HEK293 (cell line): ENCODE results near the gene SLC47A2.

Source experiments
- CTCF ChIA-PET: fragments of 350-600 bp; formaldehyde crosslinking; extraction: SDS; loops from one replicate; lab custom pipeline; 2021; ENCODE audit warnings: antibody characterized with exemption; lab: Yijun Ruan, JAX
- POLR2A ChIA-PET: fragments of 300-600 bp; formaldehyde crosslinking; extraction: SDS; loops from one replicate; lab custom pipeline; 2020; ENCODE audit warnings: antibody characterized with exemption, inconsistent platforms; lab: Yijun Ruan, JAX
- H3K27ac ChIP-seq: fragments of 200-500 bp; sonication (Bioruptor generic); 2 replicates; pipeline ENCODE4 v1.5.1; 2014; ENCODE audit warnings: low read depth, low read length, control low read depth, inconsistent platforms; ENCODE audit errors: extremely low read depth
- H3K36me3 ChIP-seq, 2 experiments: fragments of 200-500 bp in 1 of 2; sonication (Bioruptor generic) in 1 of 2; 1 replicate in 1 of 2; 2 replicates in 1 of 2; pipeline ENCODE4 v1.5.1; 2014 to 2017; ENCODE audit warnings: inconsistent platforms in 2 of 2, low read length in 2 of 2; ENCODE audit not compliant: control insufficient read depth in 2 of 2, insufficient read depth in 1 of 2
- H3K4me1 ChIP-seq: fragments of 200-500 bp; sonication (Bioruptor generic); 2 replicates; pipeline ENCODE4 v1.5.1; 2014; ENCODE audit warnings: mild to moderate bottlenecking, low read length, inconsistent platforms; ENCODE audit not compliant: control insufficient read depth, insufficient read depth
- H3K4me3 ChIP-seq: 2 replicates; pipeline ENCODE4 v1.5.1; 2011; ENCODE audit warnings: low read depth, mild to moderate bottlenecking, control low read depth, low read length, moderate library complexity
- H3K9me3 ChIP-seq: fragments of 200-500 bp; sonication (Bioruptor generic); 2 replicates; pipeline ENCODE4 v1.5.1; 2014; ENCODE audit warnings: low read depth, low read length, inconsistent platforms; ENCODE audit not compliant: control insufficient read depth, insufficient read depth
- EGR2 ChIP-seq: fragments of 450-650 bp; formaldehyde crosslinking; IDR thresholded peaks from 2 replicates; pipeline ENCODE4 v1.5.1; 2016; ENCODE audit warnings: low read depth, missing biosample characterization, missing genetic modification characterization
- GLIS1 ChIP-seq: fragments of 450-650 bp; formaldehyde crosslinking; IDR thresholded peaks from 2 replicates; pipeline ENCODE4 v1.5.1; 2016; ENCODE audit warnings: missing biosample characterization, missing genetic modification characterization
- RBAK ChIP-seq: fragments of 450-650 bp; formaldehyde crosslinking; IDR thresholded peaks from 2 replicates; pipeline ENCODE4 v1.5.1; 2016; ENCODE audit warnings: missing biosample characterization, missing genetic modification characterization
- ZFP37 ChIP-seq: fragments of 450-650 bp; formaldehyde crosslinking; IDR thresholded peaks from 2 replicates; pipeline ENCODE4 v1.5.1; 2016; ENCODE audit warnings: missing biosample characterization, missing genetic modification characterization
- ZNF16 ChIP-seq: fragments of 450-650 bp; formaldehyde crosslinking; IDR thresholded peaks from 2 replicates; pipeline ENCODE4 v1.5.1; 2016; ENCODE audit warnings: low read depth, missing biosample characterization, missing genetic modification characterization
- ZNF24 ChIP-seq: fragments of 450-650 bp; formaldehyde crosslinking; IDR thresholded peaks from 2 replicates; pipeline ENCODE4 v1.5.1; 2016; ENCODE audit warnings: missing biosample characterization, missing genetic modification characterization
- ZNF37A ChIP-seq: fragments of 450-650 bp; IDR thresholded peaks from 2 replicates; pipeline ENCODE4 v1.5.1; 2018; ENCODE audit warnings: missing biosample characterization, missing genetic modification characterization
- ZNF473 ChIP-seq: fragments of 450-650 bp; formaldehyde crosslinking; IDR thresholded peaks from 2 replicates; pipeline ENCODE4 v1.5.1; 2017; ENCODE audit warnings: missing biosample characterization, missing genetic modification characterization
- ZNF548 ChIP-seq: fragments of 450-650 bp; formaldehyde crosslinking; IDR thresholded peaks from 2 replicates; pipeline ENCODE4 v1.5.1; 2016; ENCODE audit warnings: missing biosample characterization, missing genetic modification characterization
- ZNF549 ChIP-seq: fragments of 450-650 bp; IDR thresholded peaks from 2 replicates; pipeline ENCODE4 v1.5.1; 2018; ENCODE audit warnings: missing biosample characterization, missing genetic modification characterization, mild to moderate bottlenecking, inconsistent platforms, moderate library complexity
- ZNF571 ChIP-seq: fragments of 450-650 bp; formaldehyde crosslinking; IDR thresholded peaks from 2 replicates; pipeline ENCODE4 v1.5.0; 2017; ENCODE audit warnings: missing biosample characterization, missing genetic modification characterization
- ZNF585B ChIP-seq: fragments of 450-650 bp; formaldehyde crosslinking; IDR thresholded peaks from 2 replicates; pipeline ENCODE4 v1.5.1; 2016; ENCODE audit warnings: missing biosample characterization, missing genetic modification characterization
- ZNF654 ChIP-seq: fragments of 450-650 bp; formaldehyde crosslinking; IDR thresholded peaks from 2 replicates; pipeline ENCODE4 v1.5.1; 2016; ENCODE audit warnings: low read depth, missing biosample characterization, missing genetic modification characterization
- ZNF747 ChIP-seq: fragments of 450-650 bp; formaldehyde crosslinking; IDR thresholded peaks from 2 replicates; pipeline ENCODE4 v1.5.1; 2016; ENCODE audit warnings: missing biosample characterization, missing genetic modification characterization
- ZSCAN30 ChIP-seq: fragments of 450-650 bp; IDR thresholded peaks from 2 replicates; pipeline ENCODE4 v1.5.1; 2018; ENCODE audit warnings: missing biosample characterization, mild to moderate bottlenecking, missing genetic modification characterization, moderate library complexity
- TF ChIP-seq, protein P1 (sequence below): sonication (generic); formaldehyde crosslinking; IDR thresholded peaks from 2 replicates; pipeline ENCODE4 v1.8.1; 2022; ENCODE audit warnings: mild to moderate bottlenecking, moderate library complexity, missing genetic modification reagents
- TF ChIP-seq, protein P2 (sequence below): fragments of 450-650 bp; formaldehyde crosslinking; IDR thresholded peaks from 2 replicates; pipeline ENCODE4 v1.5.1; 2016; ENCODE audit warnings: missing biosample characterization, missing genetic modification characterization
- TF ChIP-seq, protein P3 (sequence below): fragments of 450-650 bp; formaldehyde crosslinking; IDR thresholded peaks from 2 replicates; pipeline ENCODE4 v1.5.1; 2016; ENCODE audit warnings: missing biosample characterization, missing genetic modification characterization, borderline replicate concordance
- TF ChIP-seq, protein P4 (sequence below): fragments of 450-650 bp; formaldehyde crosslinking; IDR thresholded peaks from 2 replicates; pipeline ENCODE4; 2016; ENCODE audit warnings: missing biosample characterization, missing genetic modification characterization

Gene SLC47A2

DNA sequence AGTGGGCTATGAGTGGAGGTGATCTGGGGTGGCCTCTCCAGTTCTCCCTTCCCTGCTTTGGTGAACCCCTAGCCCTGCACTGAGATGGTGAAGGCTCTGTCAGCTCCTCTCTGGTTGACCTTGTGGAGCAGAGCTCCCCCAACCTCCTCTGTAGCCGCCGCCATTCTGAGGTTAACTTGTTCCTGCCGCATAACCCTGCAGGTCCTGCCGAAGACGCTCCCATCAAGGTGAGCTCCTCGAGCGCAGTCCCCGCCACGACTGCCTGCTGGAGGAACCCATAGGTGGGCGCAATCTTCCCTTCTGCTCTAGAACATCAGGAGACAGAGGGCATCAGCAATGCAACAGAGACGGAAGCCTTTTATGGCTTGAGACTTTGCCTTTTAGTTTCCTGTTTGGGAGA, 15.2 kb upstream of the SLC47A2 start:
- H3K4me1 ChIP-seq = 0 out of 2 replicates have a peak, but pooled peaks cover 2% of the 10 kb centered on the region
- H3K27ac ChIP-seq = no peak overlapping the region
- no peak for TF ChIP-seq ZSCAN30 (tag by site-specific recombination)
- H3K4me3 ChIP-seq = no peak overlapping the region
- ChIA-PET POLR2A (interaction anchor here (1.5 kb wide), 1 partner anchor 83 kb away, joined by 4 read pairs; the partner anchor contains the start of gene ALDH3A2), CTCF (interaction anchor here (0.9 to 1.8 kb wide), 3 partner anchors 13 to 35 kb away, joined by 3 to 6 read pairs (median 6); no protein-coding TSS in a partner anchor)
- H3K36me3 ChIP-seq = no peaks in the 10 kb centered on the region
- no peaks in the 10 kb centered on the region for H3K9me3 ChIP-seq

DNA sequence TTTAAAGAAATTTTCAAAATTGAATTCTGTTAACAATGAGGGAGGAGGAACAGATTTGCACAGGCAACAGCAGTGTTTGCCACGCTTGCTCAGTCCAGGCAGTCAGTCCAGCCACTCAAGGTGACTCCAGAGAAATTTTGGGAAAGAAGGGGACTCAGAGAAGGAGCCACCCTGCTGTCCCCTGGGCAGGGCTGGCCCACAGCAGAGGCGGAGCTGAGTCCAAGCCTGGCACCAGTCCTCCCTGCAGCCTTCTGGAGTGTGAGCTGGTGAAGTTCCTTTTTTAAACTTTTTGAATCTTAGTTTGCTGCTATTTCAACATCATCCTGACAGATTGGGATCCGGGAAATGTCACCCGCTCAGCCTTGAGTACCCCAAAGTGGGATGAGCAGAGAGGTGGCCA, 14.5 kb upstream of the SLC47A2 start:
- TF ChIP-seq ZNF571 (tag by site-specific recombination) (no peak), ZNF585B (no peak), ZNF654 (tag by site-specific recombination) (no peak), ZNF16 (tag by site-specific recombination) (no peak), ZNF473 (tag by site-specific recombination) (no peak), ZNF549 (no peak), ZNF548 (no peak), ZNF37A (tag by site-specific recombination) (no peak), RBAK (tag by site-specific recombination) (no peak), ZFP37 (tag by site-specific recombination) (no peak), EGR2 (tag by site-specific recombination) (no peak)
- TF ChIP-seq, protein P1, sequence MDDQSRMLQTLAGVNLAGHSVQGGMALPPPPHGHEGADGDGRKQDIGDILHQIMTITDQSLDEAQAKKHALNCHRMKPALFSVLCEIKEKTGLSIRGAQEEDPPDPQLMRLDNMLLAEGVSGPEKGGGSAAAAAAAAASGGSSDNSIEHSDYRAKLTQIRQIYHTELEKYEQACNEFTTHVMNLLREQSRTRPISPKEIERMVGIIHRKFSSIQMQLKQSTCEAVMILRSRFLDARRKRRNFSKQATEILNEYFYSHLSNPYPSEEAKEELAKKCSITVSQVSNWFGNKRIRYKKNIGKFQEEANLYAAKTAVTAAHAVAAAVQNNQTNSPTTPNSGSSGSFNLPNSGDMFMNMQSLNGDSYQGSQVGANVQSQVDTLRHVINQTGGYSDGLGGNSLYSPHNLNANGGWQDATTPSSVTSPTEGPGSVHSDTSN (CRISPR knock-in tag) = no peak
- TF ChIP-seq, protein P2, sequence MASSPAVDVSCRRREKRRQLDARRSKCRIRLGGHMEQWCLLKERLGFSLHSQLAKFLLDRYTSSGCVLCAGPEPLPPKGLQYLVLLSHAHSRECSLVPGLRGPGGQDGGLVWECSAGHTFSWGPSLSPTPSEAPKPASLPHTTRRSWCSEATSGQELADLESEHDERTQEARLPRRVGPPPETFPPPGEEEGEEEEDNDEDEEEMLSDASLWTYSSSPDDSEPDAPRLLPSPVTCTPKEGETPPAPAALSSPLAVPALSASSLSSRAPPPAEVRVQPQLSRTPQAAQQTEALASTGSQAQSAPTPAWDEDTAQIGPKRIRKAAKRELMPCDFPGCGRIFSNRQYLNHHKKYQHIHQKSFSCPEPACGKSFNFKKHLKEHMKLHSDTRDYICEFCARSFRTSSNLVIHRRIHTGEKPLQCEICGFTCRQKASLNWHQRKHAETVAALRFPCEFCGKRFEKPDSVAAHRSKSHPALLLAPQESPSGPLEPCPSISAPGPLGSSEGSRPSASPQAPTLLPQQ (tag by site-specific recombination) = no peak
- no peak overlapping the region for H3K27ac ChIP-seq
- H3K4me1 ChIP-seq = 0 out of 2 replicates have a peak, but pooled peaks cover 2% of the 10 kb centered on the region
- H3K9me3 ChIP-seq = no peaks in the 10 kb centered on the region
- H3K4me3 ChIP-seq = no peak overlapping the region
- ChIA-PET CTCF (interaction anchor here (0.9 to 1.8 kb wide), 3 partner anchors 14 to 36 kb away, joined by 3 to 6 read pairs (median 6); no protein-coding TSS in a partner anchor), POLR2A (interaction anchor here (1.5 kb wide), 1 partner anchor 83 kb away, joined by 4 read pairs; the partner anchor contains the start of gene ALDH3A2)
- H3K36me3 ChIP-seq = no peaks in the 10 kb centered on the region

DNA sequence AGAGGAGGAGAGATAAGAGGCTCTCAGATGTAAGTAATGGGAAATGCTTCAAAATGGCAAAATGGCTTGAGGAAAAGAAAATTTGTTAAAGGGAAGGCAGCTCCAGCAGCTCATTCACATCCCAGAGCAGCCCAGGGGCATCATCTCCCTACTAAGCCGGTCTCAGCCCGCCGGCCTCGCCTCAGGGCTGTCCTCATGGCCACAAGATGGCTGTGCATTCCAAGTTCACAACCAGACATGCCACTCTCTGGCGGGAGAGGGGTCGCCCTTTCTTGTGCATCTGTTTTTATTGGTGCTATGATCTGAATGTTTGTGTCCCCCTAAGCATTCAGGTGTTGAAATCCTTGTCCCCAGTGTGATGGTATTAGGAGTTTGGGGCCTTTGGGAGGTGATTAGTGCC, 13.5 kb upstream of the SLC47A2 start:
- H3K4me3 ChIP-seq = no peak overlapping the region
- H3K36me3 ChIP-seq = no peaks in the 10 kb centered on the region
- 0 out of 2 replicates have a peak, but pooled peaks cover 2% of the 10 kb centered on the region for H3K4me1 ChIP-seq
- ChIA-PET POLR2A (interaction anchor here (4.1 kb wide), 1 partner anchor 82 kb away, joined by 25 read pairs; the partner anchor contains the start of gene ALDH3A2), CTCF (interaction anchor here (0.6 kb wide), 1 partner anchor 13 kb away, joined by 3 read pairs; the partner anchor contains the start of gene SLC47A2)
- no peak overlapping the region for H3K27ac ChIP-seq
- H3K9me3 ChIP-seq = no peaks in the 10 kb centered on the region
- TF ChIP-seq ZNF548 = no peak
- TF ChIP-seq GLIS1 (tag by site-specific recombination) = no peak
- TF ChIP-seq, protein P3, sequence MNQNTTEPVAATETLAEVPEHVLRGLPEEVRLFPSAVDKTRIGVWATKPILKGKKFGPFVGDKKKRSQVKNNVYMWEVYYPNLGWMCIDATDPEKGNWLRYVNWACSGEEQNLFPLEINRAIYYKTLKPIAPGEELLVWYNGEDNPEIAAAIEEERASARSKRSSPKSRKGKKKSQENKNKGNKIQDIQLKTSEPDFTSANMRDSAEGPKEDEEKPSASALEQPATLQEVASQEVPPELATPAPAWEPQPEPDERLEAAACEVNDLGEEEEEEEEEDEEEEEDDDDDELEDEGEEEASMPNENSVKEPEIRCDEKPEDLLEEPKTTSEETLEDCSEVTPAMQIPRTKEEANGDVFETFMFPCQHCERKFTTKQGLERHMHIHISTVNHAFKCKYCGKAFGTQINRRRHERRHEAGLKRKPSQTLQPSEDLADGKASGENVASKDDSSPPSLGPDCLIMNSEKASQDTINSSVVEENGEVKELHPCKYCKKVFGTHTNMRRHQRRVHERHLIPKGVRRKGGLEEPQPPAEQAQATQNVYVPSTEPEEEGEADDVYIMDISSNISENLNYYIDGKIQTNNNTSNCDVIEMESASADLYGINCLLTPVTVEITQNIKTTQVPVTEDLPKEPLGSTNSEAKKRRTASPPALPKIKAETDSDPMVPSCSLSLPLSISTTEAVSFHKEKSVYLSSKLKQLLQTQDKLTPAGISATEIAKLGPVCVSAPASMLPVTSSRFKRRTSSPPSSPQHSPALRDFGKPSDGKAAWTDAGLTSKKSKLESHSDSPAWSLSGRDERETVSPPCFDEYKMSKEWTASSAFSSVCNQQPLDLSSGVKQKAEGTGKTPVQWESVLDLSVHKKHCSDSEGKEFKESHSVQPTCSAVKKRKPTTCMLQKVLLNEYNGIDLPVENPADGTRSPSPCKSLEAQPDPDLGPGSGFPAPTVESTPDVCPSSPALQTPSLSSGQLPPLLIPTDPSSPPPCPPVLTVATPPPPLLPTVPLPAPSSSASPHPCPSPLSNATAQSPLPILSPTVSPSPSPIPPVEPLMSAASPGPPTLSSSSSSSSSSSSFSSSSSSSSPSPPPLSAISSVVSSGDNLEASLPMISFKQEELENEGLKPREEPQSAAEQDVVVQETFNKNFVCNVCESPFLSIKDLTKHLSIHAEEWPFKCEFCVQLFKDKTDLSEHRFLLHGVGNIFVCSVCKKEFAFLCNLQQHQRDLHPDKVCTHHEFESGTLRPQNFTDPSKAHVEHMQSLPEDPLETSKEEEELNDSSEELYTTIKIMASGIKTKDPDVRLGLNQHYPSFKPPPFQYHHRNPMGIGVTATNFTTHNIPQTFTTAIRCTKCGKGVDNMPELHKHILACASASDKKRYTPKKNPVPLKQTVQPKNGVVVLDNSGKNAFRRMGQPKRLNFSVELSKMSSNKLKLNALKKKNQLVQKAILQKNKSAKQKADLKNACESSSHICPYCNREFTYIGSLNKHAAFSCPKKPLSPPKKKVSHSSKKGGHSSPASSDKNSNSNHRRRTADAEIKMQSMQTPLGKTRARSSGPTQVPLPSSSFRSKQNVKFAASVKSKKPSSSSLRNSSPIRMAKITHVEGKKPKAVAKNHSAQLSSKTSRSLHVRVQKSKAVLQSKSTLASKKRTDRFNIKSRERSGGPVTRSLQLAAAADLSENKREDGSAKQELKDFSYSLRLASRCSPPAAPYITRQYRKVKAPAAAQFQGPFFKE (tag by site-specific recombination) = no peak
- TF ChIP-seq, protein P4, sequence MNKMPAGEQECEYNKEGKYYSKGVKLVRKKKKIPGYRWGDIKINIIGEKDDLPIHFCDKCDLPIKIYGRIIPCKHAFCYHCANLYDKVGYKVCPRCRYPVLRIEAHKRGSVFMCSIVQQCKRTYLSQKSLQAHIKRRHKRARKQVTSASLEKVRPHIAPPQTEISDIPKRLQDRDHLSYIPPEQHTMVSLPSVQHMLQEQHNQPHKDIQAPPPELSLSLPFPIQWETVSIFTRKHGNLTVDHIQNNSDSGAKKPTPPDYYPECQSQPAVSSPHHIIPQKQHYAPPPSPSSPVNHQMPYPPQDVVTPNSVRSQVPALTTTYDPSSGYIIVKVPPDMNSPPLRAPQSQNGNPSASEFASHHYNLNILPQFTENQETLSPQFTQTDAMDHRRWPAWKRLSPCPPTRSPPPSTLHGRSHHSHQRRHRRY (tag by site-specific recombination) = no peak
- no peak for TF ChIP-seq ZNF24 (tag by site-specific recombination)
- no peak for TF ChIP-seq ZNF747 (tag by site-specific recombination)
